SK-N-SH (cell line): Measurements from ENCODE around the gene TMPRSS13. TPM values are rescaled to one million over a fixed set of nuclear protein-coding genes. Genes with fewer than 3 reads are reported as not detected.

ENCODE experiments used
- CTCF ChIA-PET: fragments of 300-600, 350-600 bp; formaldehyde crosslinking; extraction: SDS; loops from one replicate; lab custom pipeline; 2021; lab: Yijun Ruan, JAX
- POLR2A ChIA-PET: fragments of 350-600 bp; sonication (Branson Sonifier 250); formaldehyde crosslinking; extraction: SDS; loops from one replicate; lab custom pipeline; 2020; ENCODE audit warnings: antibody characterized with exemption, inconsistent platforms; lab: Yijun Ruan, JAX
- DNase-seq: peaks from one replicate; pipeline ENCODE4 v3.0.0; 2012
- H2AFZ ChIP-seq: fragments of 200-600 bp; sonication (generic); 2 replicates; pipeline ENCODE4 v1.8.1; 2016; ENCODE audit warnings: antibody characterized with exemption, mild to moderate bottlenecking, low read depth
- H3F3A ChIP-seq: fragments of 200-600 bp; sonication (generic); replicated peaks from 2 replicates; pipeline ENCODE3; 2016; ENCODE audit warnings: antibody characterized with exemption, mild to moderate bottlenecking; ENCODE audit not compliant: insufficient read depth
- H3K27ac ChIP-seq, 2 experiments: fragments of 200-500 bp in 1 of 2; fragments of 200-600 bp in 1 of 2; sonication (Bioruptor generic) in 1 of 2; sonication (generic), shearing (Covaris generic) in 1 of 2; 2 replicates each; pipeline versions ENCODE4 v1.5.1 to v1.6.1; 2014 to 2016; ENCODE audit warnings: low read depth in 2 of 2, inconsistent platforms in 1 of 2, low read length in 1 of 2, mild to moderate bottlenecking in 1 of 2, mixed read lengths in 1 of 2
- H3K27me3 ChIP-seq: fragments of 200-600 bp; sonication (generic), shearing (Covaris generic); 2 replicates; pipeline ENCODE4 v1.6.1; 2016; ENCODE audit warnings: mixed run types; ENCODE audit not compliant: insufficient read depth
- H3K36me3 ChIP-seq, 2 experiments: fragments of 200-500 bp in 1 of 2; fragments of 200-600 bp in 1 of 2; sonication (Bioruptor generic) in 1 of 2; sonication (generic) in 1 of 2; replicated peaks in 1 of 2; 2 replicates each; pipeline versions ENCODE3 to v1.5.1; 2014 to 2016; ENCODE audit warnings: low read length in 1 of 2, mild to moderate bottlenecking in 1 of 2; ENCODE audit not compliant: insufficient read depth in 2 of 2, control insufficient read depth in 1 of 2
- H3K4me1 ChIP-seq, 2 experiments: fragments of 200-500 bp in 1 of 2; fragments of 200-600 bp in 1 of 2; sonication (Bioruptor generic) in 1 of 2; sonication (generic), shearing (Covaris generic) in 1 of 2; 2 replicates each; pipeline versions ENCODE4 v1.5.1 to v1.6.1; 2014 to 2016; ENCODE audit warnings: low read depth in 1 of 2, low read length in 1 of 2, mixed run types in 1 of 2; ENCODE audit not compliant: insufficient read depth in 2 of 2, control insufficient read depth in 1 of 2
- H3K4me2 ChIP-seq: fragments of 200-600 bp; sonication (generic), shearing (Covaris generic); 2 replicates; pipeline ENCODE4 v1.6.1; 2017; ENCODE audit warnings: mixed run types
- H3K4me3 ChIP-seq, 2 experiments: fragments of 200-500 bp in 1 of 2; fragments of 200-600 bp in 1 of 2; sonication (Bioruptor generic) in 1 of 2; sonication (generic), shearing (Covaris generic) in 1 of 2; 2 replicates each; pipeline versions ENCODE4 v1.5.1 to v1.8.1; 2014 to 2016; ENCODE audit warnings: low read depth in 2 of 2, inconsistent platforms in 1 of 2, low read length in 1 of 2, mild to moderate bottlenecking in 1 of 2, mixed read lengths in 1 of 2, moderate library complexity in 1 of 2
- H3K79me2 ChIP-seq: fragments of 200-600 bp; sonication (generic); 2 replicates; pipeline ENCODE4 v1.8.1; 2017; ENCODE audit warnings: mild to moderate bottlenecking; ENCODE audit not compliant: insufficient read depth
- H3K9ac ChIP-seq: fragments of 200-600 bp; sonication (generic); 2 replicates; pipeline ENCODE4 v1.6.1; 2017; ENCODE audit warnings: mixed run types
- H3K9me2 ChIP-seq: fragments of 200-600 bp; sonication (generic); 2 replicates; pipeline ENCODE4 v1.6.1; 2017; ENCODE audit warnings: mixed run types
- H3K9me3 ChIP-seq: fragments of 200-600 bp; sonication (generic); 2 replicates; pipeline ENCODE4 v1.6.1; 2017; ENCODE audit warnings: mixed run types, mild to moderate bottlenecking, moderate library complexity
- H4K20me1 ChIP-seq: fragments of 200-600 bp; sonication (generic); 2 replicates; pipeline ENCODE4 v1.6.1; 2017; ENCODE audit warnings: mild to moderate bottlenecking, mixed run types; ENCODE audit not compliant: insufficient read depth
- JUND ChIP-seq: IDR thresholded peaks from 2 replicates; pipeline ENCODE4 v1.4.0; 2012
- NRF1 ChIP-seq: IDR thresholded peaks from 2 replicates; pipeline ENCODE4 v1.6.1; 2012; ENCODE audit warnings: low read depth, mild to moderate bottlenecking, low read length
- RAD21 ChIP-seq: IDR thresholded peaks from 2 replicates; pipeline ENCODE4 v1.6.1; 2012; ENCODE audit warnings: mild to moderate bottlenecking, low read length
- RFX5 ChIP-seq: IDR thresholded peaks from 2 replicates; pipeline ENCODE4 v1.6.1; 2012; ENCODE audit warnings: mild to moderate bottlenecking, improper control_type of control experiment, low read length
- SIN3A ChIP-seq: IDR thresholded peaks from 2 replicates; pipeline ENCODE4 v1.6.1; 2012; ENCODE audit warnings: low read depth, mild to moderate bottlenecking, low read length, moderate library complexity, borderline replicate concordance
- YY1 ChIP-seq: IDR thresholded peaks from 2 replicates; pipeline ENCODE4 v1.4.0; 2012; ENCODE audit warnings: low read depth, mild to moderate bottlenecking
- WGBS: methylation state at CpG from one replicate; pipeline ENCODE4 v1.1.6; 2017; ENCODE audit warnings: low lambda C conversion rate; 5-methylcytosine and 5-hydroxymethylcytosine counted together
- polyA plus RNA-seq, 3 experiments: library from polyadenylated mRNA; depleted of rRNA; stranded (reverse); fragments of >200 nt; gene quantifications; 2 replicates each; pipeline ENCODE4 v1.2.3, GENCODE V29; 2012
- TF ChIP-seq, protein P1 (sequence below): fragments of 200-600 bp; sonication (generic); IDR thresholded peaks from 2 replicates; pipeline ENCODE4 v1.6.1; 2017; ENCODE audit warnings: antibody characterized with exemption, mild to moderate bottlenecking, moderate library complexity
- TF ChIP-seq, protein P2 (sequence below): fragments of 150-350 bp; IDR thresholded peaks from 2 replicates; pipeline ENCODE4 v1.6.1; 2017; ENCODE audit warnings: antibody characterized with exemption, low read length, low read depth, borderline replicate concordance

Gene TMPRSS13
- polyA plus RNA-seq, 1 of the 3 experiments (the other 2 are of a cell fraction) = not detected

DNA sequence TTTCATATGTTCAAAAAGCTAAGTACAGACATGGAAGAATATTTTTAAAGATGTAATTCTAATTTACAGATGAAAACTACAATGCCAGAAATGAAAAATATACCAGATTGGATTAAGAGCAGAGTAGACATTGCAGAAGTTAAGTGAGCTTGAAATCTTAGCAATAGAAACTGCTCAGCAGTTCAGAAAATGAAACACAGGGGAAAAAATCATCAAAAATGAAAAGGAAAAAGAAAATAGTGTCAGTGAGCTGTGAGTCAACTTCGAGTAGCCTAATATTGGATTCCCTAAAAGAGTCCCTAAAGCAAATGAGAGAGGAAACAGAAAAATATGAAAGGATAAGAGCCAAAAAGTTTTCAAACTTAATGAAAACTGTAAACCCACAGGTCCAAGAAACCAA lies 31.2 kb upstream of the TMPRSS13 start:
- no peaks in the 10 kb centered on the region for H3F3A ChIP-seq
- no peak for TF ChIP-seq RAD21
- TF ChIP-seq JUND = no peak
- no peak for TF ChIP-seq YY1
- TF ChIP-seq, all 33 proteins: peak for 0
- CTCF ChIA-PET = interaction anchor here (1.4 to 2.2 kb wide), 2 partner anchors 13 to 116 kb away, joined by 3 to 18 read pairs; no protein-coding TSS in a partner anchor
- 20% methylated on average over 1 of the region's 1 CpG for WGBS
- H3K9ac ChIP-seq = no peak overlapping the region
- no peak overlapping the region for H3K4me2 ChIP-seq
- no peak for DNase-seq
- H3K27ac ChIP-seq = no peak overlapping the region
- H3K4me3 ChIP-seq = no peak overlapping the region
- no peaks in the 10 kb centered on the region for H3K9me3 ChIP-seq
- POLR2A ChIA-PET = no interaction called here
- H3K27me3 ChIP-seq = no peaks in the 10 kb centered on the region
- no peaks in the 10 kb centered on the region for H3K9me2 ChIP-seq
- no peaks in the 10 kb centered on the region for H3K79me2 ChIP-seq
- H4K20me1 ChIP-seq = no peaks in the 10 kb centered on the region
- H2AFZ ChIP-seq = no peak overlapping the region
- H3K4me1 ChIP-seq = no peaks in the 10 kb centered on the region
- H3K36me3 ChIP-seq = no peaks in the 10 kb centered on the region

DNA sequence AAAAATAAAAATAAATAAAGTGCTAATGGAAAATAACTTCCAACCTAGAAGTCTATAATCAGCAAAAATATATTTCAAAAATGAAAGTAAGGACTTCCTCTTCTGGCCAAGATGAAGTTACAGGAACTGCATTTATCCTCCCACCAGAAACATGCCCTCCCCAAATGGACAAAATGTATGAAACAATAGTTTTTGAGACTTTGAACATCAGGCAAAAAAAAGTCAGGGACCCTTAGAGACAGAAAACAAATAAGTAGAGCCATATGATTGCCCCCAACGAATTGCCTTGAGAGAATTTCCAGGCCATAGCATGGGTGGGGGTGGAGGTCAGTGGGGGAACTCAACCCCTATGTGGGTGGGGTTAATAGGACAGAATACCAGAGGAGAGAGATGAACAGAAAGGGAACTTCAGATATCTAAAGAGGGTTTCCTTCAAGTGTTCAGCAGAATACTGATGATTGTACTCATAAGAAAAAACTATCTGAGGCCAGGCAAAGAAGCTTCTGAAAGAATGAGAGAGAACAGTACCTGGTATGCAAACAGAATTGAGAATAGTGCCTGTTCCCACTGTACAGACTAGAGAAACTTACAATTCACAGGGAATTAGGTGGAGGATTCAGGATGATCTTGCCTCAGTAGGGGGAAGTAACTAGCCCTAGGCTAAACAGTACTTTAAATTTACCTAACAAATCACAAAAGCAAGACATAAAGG lies 30.4 kb upstream of the TMPRSS13 start:
- H3K27ac ChIP-seq = no peak overlapping the region
- WGBS = 9% methylated on average over 1 of the region's 1 CpG
- no peak overlapping the region for H3K4me3 ChIP-seq
- H3K9me3 ChIP-seq = no peaks in the 10 kb centered on the region
- no peak overlapping the region for H3K4me2 ChIP-seq
- CTCF ChIA-PET = interaction anchor here (1.4 to 2.2 kb wide), 2 partner anchors 13 to 115 kb away, joined by 3 to 18 read pairs; no protein-coding TSS in a partner anchor
- TF ChIP-seq RFX5 (no peak), SIN3A (no peak), NRF1 (no peak)
- TF ChIP-seq, protein P1, sequence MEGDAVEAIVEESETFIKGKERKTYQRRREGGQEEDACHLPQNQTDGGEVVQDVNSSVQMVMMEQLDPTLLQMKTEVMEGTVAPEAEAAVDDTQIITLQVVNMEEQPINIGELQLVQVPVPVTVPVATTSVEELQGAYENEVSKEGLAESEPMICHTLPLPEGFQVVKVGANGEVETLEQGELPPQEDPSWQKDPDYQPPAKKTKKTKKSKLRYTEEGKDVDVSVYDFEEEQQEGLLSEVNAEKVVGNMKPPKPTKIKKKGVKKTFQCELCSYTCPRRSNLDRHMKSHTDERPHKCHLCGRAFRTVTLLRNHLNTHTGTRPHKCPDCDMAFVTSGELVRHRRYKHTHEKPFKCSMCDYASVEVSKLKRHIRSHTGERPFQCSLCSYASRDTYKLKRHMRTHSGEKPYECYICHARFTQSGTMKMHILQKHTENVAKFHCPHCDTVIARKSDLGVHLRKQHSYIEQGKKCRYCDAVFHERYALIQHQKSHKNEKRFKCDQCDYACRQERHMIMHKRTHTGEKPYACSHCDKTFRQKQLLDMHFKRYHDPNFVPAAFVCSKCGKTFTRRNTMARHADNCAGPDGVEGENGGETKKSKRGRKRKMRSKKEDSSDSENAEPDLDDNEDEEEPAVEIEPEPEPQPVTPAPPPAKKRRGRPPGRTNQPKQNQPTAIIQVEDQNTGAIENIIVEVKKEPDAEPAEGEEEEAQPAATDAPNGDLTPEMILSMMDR = no peak
- TF ChIP-seq, protein P2, sequence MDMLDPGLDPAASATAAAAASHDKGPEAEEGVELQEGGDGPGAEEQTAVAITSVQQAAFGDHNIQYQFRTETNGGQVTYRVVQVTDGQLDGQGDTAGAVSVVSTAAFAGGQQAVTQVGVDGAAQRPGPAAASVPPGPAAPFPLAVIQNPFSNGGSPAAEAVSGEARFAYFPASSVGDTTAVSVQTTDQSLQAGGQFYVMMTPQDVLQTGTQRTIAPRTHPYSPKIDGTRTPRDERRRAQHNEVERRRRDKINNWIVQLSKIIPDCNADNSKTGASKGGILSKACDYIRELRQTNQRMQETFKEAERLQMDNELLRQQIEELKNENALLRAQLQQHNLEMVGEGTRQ = no peak
- no peak overlapping the region for H3K9ac ChIP-seq
- no peaks in the 10 kb centered on the region for H3K79me2 ChIP-seq
- H2AFZ ChIP-seq = no peak overlapping the region
- DNase-seq = no peak
- H3F3A ChIP-seq = no peaks in the 10 kb centered on the region
- H3K4me1 ChIP-seq = no peaks in the 10 kb centered on the region
- POLR2A ChIA-PET = no interaction called here
- no peaks in the 10 kb centered on the region for H3K27me3 ChIP-seq
- no peaks in the 10 kb centered on the region for H3K36me3 ChIP-seq
- no peaks in the 10 kb centered on the region for H4K20me1 ChIP-seq
- no peaks in the 10 kb centered on the region for H3K9me2 ChIP-seq
